CD14-positive monocyte (primary cell): ENCODE measurements around the gene ABCC5. TPM values are rescaled to one million over a fixed set of nuclear protein-coding genes. Genes with fewer than 3 reads are reported as not detected.

ENCODE experiments used
- DNase-seq, 3 donors: peaks; one replicate each; pipeline ENCODE4 v3.0.0-alpha.2; 2011 to 2022
- H2AFZ ChIP-seq: 2 replicates; pipeline ENCODE4 v1.6.0; 2012; ENCODE audit warnings: mild to moderate bottlenecking, low read depth, low read length, inconsistent platforms; ENCODE audit not compliant: insufficient read depth, poor library complexity, severe bottlenecking
- H3K27ac ChIP-seq, 2 donors: 1 replicate in 1 of 2; 2 replicates in 1 of 2; pipeline ENCODE4 v1.5.1; 2012 to 2013; ENCODE audit warnings: low read length in 2 of 2, control low read depth in 1 of 2, inconsistent platforms in 1 of 2, low read depth in 1 of 2, mild to moderate bottlenecking in 1 of 2
- H3K27me3 ChIP-seq, 2 donors: one replicate each; pipeline versions ENCODE4 v1.6.0 to v1.6.1; 2011 to 2013; ENCODE audit warnings: low read length in 2 of 2; ENCODE audit not compliant: control insufficient read depth in 2 of 2, insufficient read depth in 2 of 2
- H3K36me3 ChIP-seq, 2 donors: replicated peaks in 1 of 2; 1 replicate in 1 of 2; 2 replicates in 1 of 2; pipeline versions ENCODE4 v1.5.1 to v1.6.1; 2012 to 2013; ENCODE audit warnings: low read length in 2 of 2, control low read depth in 1 of 2, inconsistent platforms in 1 of 2, mild to moderate bottlenecking in 1 of 2; ENCODE audit not compliant: insufficient read depth in 2 of 2, control insufficient read depth in 1 of 2
- H3K4me1 ChIP-seq, 2 donors: 1 replicate in 1 of 2; 2 replicates in 1 of 2; pipeline versions ENCODE4 v1.5.1 to v1.6.1; 2012 to 2013; ENCODE audit warnings: low read length in 2 of 2, control low read depth in 1 of 2, inconsistent platforms in 1 of 2, mild to moderate bottlenecking in 1 of 2, moderate library complexity in 1 of 2; ENCODE audit not compliant: insufficient read depth in 2 of 2, control insufficient read depth in 1 of 2
- H3K4me2 ChIP-seq: replicated peaks from 2 replicates; pipeline ENCODE3; 2012; ENCODE audit warnings: low read length, moderate library complexity, mild to moderate bottlenecking; ENCODE audit not compliant: poor library complexity, severe bottlenecking; ENCODE audit errors: extremely low read depth
- H3K4me3 ChIP-seq, 3 experiments: fragments of 200-600 bp in 1 of 3; sonication (generic) in 1 of 3; replicated peaks in 1 of 3; 1 replicate in 2 of 3; 2 replicates in 1 of 3; pipeline ENCODE4 v1.5.1; 2011 to 2013; ENCODE audit warnings: low read length in 3 of 3, mild to moderate bottlenecking in 3 of 3, control low read depth in 2 of 3, low read depth in 2 of 3, inconsistent platforms in 1 of 3, moderate library complexity in 1 of 3
- H3K79me2 ChIP-seq: 2 replicates; pipeline ENCODE4 v1.6.0; 2012; ENCODE audit warnings: mild to moderate bottlenecking, control low read depth, inconsistent platforms, low read length, moderate library complexity; ENCODE audit not compliant: insufficient read depth
- H3K9ac ChIP-seq: 2 replicates; pipeline ENCODE4 v1.6.0; 2017; ENCODE audit warnings: low read length, mild to moderate bottlenecking; ENCODE audit not compliant: insufficient read depth, poor library complexity, severe bottlenecking
- H3K9me3 ChIP-seq, 2 donors: replicated peaks in 1 of 2; 1 replicate in 1 of 2; 2 replicates in 1 of 2; pipeline versions ENCODE4 v1.5.1 to v1.6.1; 2012 to 2013; ENCODE audit warnings: low read length in 2 of 2, control low read depth in 1 of 2; ENCODE audit not compliant: control insufficient read depth in 1 of 2, insufficient read depth in 1 of 2
- H4K20me1 ChIP-seq: 2 replicates; pipeline ENCODE4 v1.6.0; 2012; ENCODE audit warnings: mild to moderate bottlenecking, low read length, control low read depth, moderate library complexity; ENCODE audit not compliant: insufficient read depth
- H3K27ac Mint-ChIP-seq, 7 donors: one replicate each; pipeline ENCODE4 v1.8.0; 2020; ENCODE audit warnings: mild to moderate bottlenecking in 7 of 7, mixed read lengths in 7 of 7, moderate library complexity in 6 of 7, inconsistent platforms in 2 of 7
- H3K27me3 Mint-ChIP-seq, 3 donors: one replicate each; pipeline ENCODE4 v1.8.0; 2021 to 2022; ENCODE audit warnings: low read depth in 3 of 3, mild to moderate bottlenecking in 3 of 3, mixed read lengths in 3 of 3, moderate library complexity in 3 of 3, inconsistent platforms in 1 of 3
- H3K36me3 Mint-ChIP-seq, 2 donors: one replicate each; pipeline ENCODE4 v1.8.0; 2020; ENCODE audit warnings: mixed read lengths in 2 of 2, inconsistent platforms in 1 of 2, mild to moderate bottlenecking in 1 of 2
- H3K4me1 Mint-ChIP-seq: one replicate; pipeline ENCODE4 v1.8.0; 2020; ENCODE audit warnings: mild to moderate bottlenecking, mixed read lengths
- H3K4me3 Mint-ChIP-seq, 2 donors: one replicate each; pipeline ENCODE4 v1.8.0; 2020; ENCODE audit warnings: mild to moderate bottlenecking in 2 of 2, mixed read lengths in 2 of 2, moderate library complexity in 1 of 2
- H3K9me3 Mint-ChIP-seq, 7 donors: one replicate each; pipeline ENCODE4 v1.8.0; 2020 to 2022; ENCODE audit warnings: mixed read lengths in 7 of 7, mild to moderate bottlenecking in 6 of 7, moderate library complexity in 6 of 7, inconsistent platforms in 2 of 7
- WGBS: methylation state at CpG from one replicate; pipeline ENCODE4 v1.1.5; 2013; ENCODE audit warnings: missing lambda C conversion rate; ENCODE audit not compliant: insufficient coverage; 5-methylcytosine and 5-hydroxymethylcytosine counted together
- intact Hi-C, 2 donors: fragments of 100-400 bp; cut with micrococcal nuclease; formaldehyde crosslinking; loops; one replicate each; pipeline versions ENCODE4 v1.15.0 to v1.15.1; 2023
- polyA plus RNA-seq, 3 donors: library from polyadenylated mRNA; depleted of rRNA in 1 of 3; unstranded in 2 of 3; stranded (reverse) in 1 of 3; fragments of 300-500 nt in 2 of 3; fragments of >200 nt in 1 of 3; fragmentation: Illumina TruSeq in 2 of 3; gene quantifications; 1 replicate in 2 of 3; 2 replicates in 1 of 3; pipeline ENCODE4 v1.2.3, GENCODE V29; 2012 to 2021
- TF ChIP-seq, protein P1 (sequence below): fragments of 200-600 bp; IDR thresholded peaks from one replicate; pipeline ENCODE4 v1.8.0; 2022; ENCODE audit warnings: antibody characterized with exemption, mild to moderate bottlenecking

Gene ABCC5
- polyA plus RNA-seq, 3 donors, result 6.2 to 30.9 (median 7.7) TPM

- Histone ChIP-seq H3K27me3 (no peaks in the 10 kb centered on the region), H3K79me2 (no peaks in the 10 kb centered on the region), H3K27ac (no peak overlapping the region), H3K9me3 (no peaks in the 10 kb centered on the region), H3K4me1 (no peaks in the 10 kb centered on the region), H3K4me2 (no peak overlapping the region), H4K20me1 (no peaks in the 10 kb centered on the region), H3K9ac (no peak overlapping the region), H3K36me3 (peaks cover under 1 to 4% of the 10 kb centered on the region in 2 donors), H3K4me3 (no peak overlapping the region), H2AFZ (no peak overlapping the region)
- H3K4me1 Mint-ChIP-seq, result no peaks in the 10 kb centered on the region
- intact Hi-C loops, result no loop called here
- TF ChIP-seq, protein P1, sequence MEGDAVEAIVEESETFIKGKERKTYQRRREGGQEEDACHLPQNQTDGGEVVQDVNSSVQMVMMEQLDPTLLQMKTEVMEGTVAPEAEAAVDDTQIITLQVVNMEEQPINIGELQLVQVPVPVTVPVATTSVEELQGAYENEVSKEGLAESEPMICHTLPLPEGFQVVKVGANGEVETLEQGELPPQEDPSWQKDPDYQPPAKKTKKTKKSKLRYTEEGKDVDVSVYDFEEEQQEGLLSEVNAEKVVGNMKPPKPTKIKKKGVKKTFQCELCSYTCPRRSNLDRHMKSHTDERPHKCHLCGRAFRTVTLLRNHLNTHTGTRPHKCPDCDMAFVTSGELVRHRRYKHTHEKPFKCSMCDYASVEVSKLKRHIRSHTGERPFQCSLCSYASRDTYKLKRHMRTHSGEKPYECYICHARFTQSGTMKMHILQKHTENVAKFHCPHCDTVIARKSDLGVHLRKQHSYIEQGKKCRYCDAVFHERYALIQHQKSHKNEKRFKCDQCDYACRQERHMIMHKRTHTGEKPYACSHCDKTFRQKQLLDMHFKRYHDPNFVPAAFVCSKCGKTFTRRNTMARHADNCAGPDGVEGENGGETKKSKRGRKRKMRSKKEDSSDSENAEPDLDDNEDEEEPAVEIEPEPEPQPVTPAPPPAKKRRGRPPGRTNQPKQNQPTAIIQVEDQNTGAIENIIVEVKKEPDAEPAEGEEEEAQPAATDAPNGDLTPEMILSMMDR, result no peak
- H3K36me3 Mint-ChIP-seq, result peaks cover 5 to 6% of the 10 kb centered on the region in 2 donors
- no peaks in the 10 kb centered on the region for H3K9me3 Mint-ChIP-seq
- 83% methylated on average over 1 of the region's 5 CpGs for WGBS
- H3K4me3 Mint-ChIP-seq, result no peak overlapping the region
- peaks cover 2 to 6% (median 3%) of the 10 kb centered on the region in 3 donors for H3K27me3 Mint-ChIP-seq
- no peak for DNase-seq
- H3K27ac Mint-ChIP-seq, result no peak overlapping the region
These were observed 102.8 kb downstream of the ABCC5 start for GRCh38 chr3:183914856-183915255.

GRCh38 chr3:183913580-183913920 lies 104.1 kb downstream of the ABCC5 start:
- H3K27ac Mint-ChIP-seq, result no peak overlapping the region
- no peaks in the 10 kb centered on the region for H3K79me2 ChIP-seq
- H3K4me3 Mint-ChIP-seq, result no peak overlapping the region
- H3K9me3 ChIP-seq, result no peaks in the 10 kb centered on the region
- no peak overlapping the region for H3K27ac ChIP-seq
- peaks cover 2 to 9% (median 5%) of the 10 kb centered on the region in 3 donors for H3K27me3 Mint-ChIP-seq
- TF ChIP-seq, protein P1, result no peak
- WGBS, result 75% methylated on average over 9 of the region's 9 CpGs
- no peaks in the 10 kb centered on the region for H3K4me1 ChIP-seq
- no peaks in the 10 kb centered on the region for H4K20me1 ChIP-seq
- no peaks in the 10 kb centered on the region for H3K27me3 ChIP-seq
- no peak overlapping the region for H3K4me3 ChIP-seq
- intact Hi-C loops, result no loop called here
- no peaks in the 10 kb centered on the region for H3K9me3 Mint-ChIP-seq
- H3K9ac ChIP-seq, result no peak overlapping the region
- no peaks in the 10 kb centered on the region for H3K36me3 ChIP-seq
- no peak for DNase-seq
- no peaks in the 10 kb centered on the region for H3K4me1 Mint-ChIP-seq
- H2AFZ ChIP-seq, result no peak overlapping the region
- no peak overlapping the region for H3K4me2 ChIP-seq
- H3K36me3 Mint-ChIP-seq, result no peaks in the 10 kb centered on the region
